ENCODE results near the gene UPF2.

GRCh38 chr10:12081879-12082557, 39.4 kb upstream of the UPF2 start:
- TF ChIP-seq POLR2A (IDR thresholded peaks at IDR 0.05; ENCODE audit: low read length): no peak
- TF ChIP-seq GATA1 (IDR thresholded peaks at IDR 0.05; ENCODE audit: low read depth, low read length): no peak
